ENCODE results near the gene TTC7B.

DNA sequence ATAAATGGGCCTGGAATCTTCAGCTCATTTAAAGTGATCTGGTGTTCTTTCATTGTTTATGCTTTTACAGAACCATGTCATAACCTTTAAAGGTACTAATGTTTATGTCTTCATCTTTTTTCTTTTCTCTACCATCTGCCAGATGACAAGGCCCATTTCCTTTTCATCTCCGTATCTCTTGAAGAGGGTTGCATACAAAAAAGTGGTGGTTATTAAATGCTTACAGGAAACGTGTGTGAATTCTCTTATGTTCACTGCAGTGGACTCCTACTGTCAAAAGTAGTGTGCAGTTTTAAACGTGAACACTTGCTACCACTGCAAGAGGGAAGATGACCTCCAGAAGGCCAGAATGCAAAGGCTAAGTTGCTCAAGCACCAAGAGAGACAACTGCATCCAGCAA lies 91.4 kb downstream of the TTC7B start:
- TF ChIP-seq, protein P1, sequence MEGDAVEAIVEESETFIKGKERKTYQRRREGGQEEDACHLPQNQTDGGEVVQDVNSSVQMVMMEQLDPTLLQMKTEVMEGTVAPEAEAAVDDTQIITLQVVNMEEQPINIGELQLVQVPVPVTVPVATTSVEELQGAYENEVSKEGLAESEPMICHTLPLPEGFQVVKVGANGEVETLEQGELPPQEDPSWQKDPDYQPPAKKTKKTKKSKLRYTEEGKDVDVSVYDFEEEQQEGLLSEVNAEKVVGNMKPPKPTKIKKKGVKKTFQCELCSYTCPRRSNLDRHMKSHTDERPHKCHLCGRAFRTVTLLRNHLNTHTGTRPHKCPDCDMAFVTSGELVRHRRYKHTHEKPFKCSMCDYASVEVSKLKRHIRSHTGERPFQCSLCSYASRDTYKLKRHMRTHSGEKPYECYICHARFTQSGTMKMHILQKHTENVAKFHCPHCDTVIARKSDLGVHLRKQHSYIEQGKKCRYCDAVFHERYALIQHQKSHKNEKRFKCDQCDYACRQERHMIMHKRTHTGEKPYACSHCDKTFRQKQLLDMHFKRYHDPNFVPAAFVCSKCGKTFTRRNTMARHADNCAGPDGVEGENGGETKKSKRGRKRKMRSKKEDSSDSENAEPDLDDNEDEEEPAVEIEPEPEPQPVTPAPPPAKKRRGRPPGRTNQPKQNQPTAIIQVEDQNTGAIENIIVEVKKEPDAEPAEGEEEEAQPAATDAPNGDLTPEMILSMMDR (IDR thresholded peaks at IDR 0.05), result no peak
- no peak for TF ChIP-seq EZH2 (IDR thresholded peaks at IDR 0.05)

Data from neural progenitor cell (in vitro differentiated cells).